Measurements from ENCODE around the gene GNPTG. TPM values are rescaled to one million over a fixed set of nuclear protein-coding genes. Genes with fewer than 3 reads are reported as not detected.

Gene GNPTG
- total and polyA plus RNA-seq, 2 of the 13 experiments (the other 11 are each of a cell fraction or from before 2014, with no cell fraction given) = 22.7 to 71.1 TPM

GRCh38 chr16:1335996-1336395 is 15.7 kb upstream of the GNPTG start (continued):
- TF ChIP-seq PAXIP1 (CRISPR knock-in tag; conservative IDR thresholded peaks at IDR 0.05) = no peak
- no peak for TF ChIP-seq GLI4 (CRISPR knock-in tag; IDR thresholded peaks at IDR 0.05; ENCODE audit: borderline replicate concordance)
- peak; percentile 32 for TF ChIP-seq CTCF (CRISPR knock-in tag; IDR thresholded peaks at IDR 0.05)
- TF ChIP-seq ZSCAN5A (CRISPR knock-in tag; IDR thresholded peaks at IDR 0.05; ENCODE audit: borderline replicate concordance) = no peak
- no peak for TF ChIP-seq ZNF121 (CRISPR knock-in tag; IDR thresholded peaks at IDR 0.05)
- no peak for TF ChIP-seq RORA (CRISPR knock-in tag; IDR thresholded peaks at IDR 0.05)
- peak; percentile 69 for TF ChIP-seq RFX1 (IDR thresholded peaks at IDR 0.05)
- peak; percentile 83 for TF ChIP-seq NAIF1 (CRISPR knock-in tag; IDR thresholded peaks at IDR 0.05; ENCODE audit: borderline replicate concordance)
- TF ChIP-seq ZNF768 (CRISPR knock-in tag; IDR thresholded peaks at IDR 0.05) = no peak
- no peak for TF ChIP-seq GLMP (CRISPR knock-in tag; IDR thresholded peaks at IDR 0.05; ENCODE audit: borderline replicate concordance)
- TF ChIP-seq ZMYM4 (CRISPR knock-in tag; IDR thresholded peaks at IDR 0.05) = no peak
